GM23248 (cell line): Measurements from ENCODE around the gene FAM240A. TPM values are rescaled to one million over a fixed set of nuclear protein-coding genes. Genes with fewer than 3 reads are reported as not detected.

Experiments
- DNase-seq: peaks from one replicate; pipeline ENCODE4 v3.0.0-alpha.2; 2015
- H2AFZ ChIP-seq: fragments of 200-600 bp; sonication (generic); 2 replicates; pipeline ENCODE4 v1.6.1; 2016; ENCODE audit warnings: antibody characterized with exemption
- H3F3A ChIP-seq: fragments of 200-600 bp; sonication (generic); 2 replicates; pipeline ENCODE4 v1.6.1; 2016; ENCODE audit warnings: mild to moderate bottlenecking, antibody characterized with exemption, mixed run types; ENCODE audit not compliant: insufficient read depth
- H3K27ac ChIP-seq: fragments of 200-600 bp; sonication (generic); 2 replicates; pipeline ENCODE4 v1.5.1; 2016; ENCODE audit warnings: mild to moderate bottlenecking
- H3K27me3 ChIP-seq: fragments of 200-600 bp; sonication (generic); replicated peaks from 2 replicates; pipeline ENCODE4 v1.6.1; 2016; ENCODE audit warnings: mild to moderate bottlenecking; ENCODE audit not compliant: insufficient read depth
- H3K36me3 ChIP-seq: fragments of 200-600 bp; sonication (generic); 2 replicates; pipeline ENCODE4 v1.6.1; 2016; ENCODE audit warnings: low read depth, mild to moderate bottlenecking
- H3K4me1 ChIP-seq: fragments of 200-600 bp; sonication (generic); 2 replicates; pipeline ENCODE4 v1.6.1; 2016; ENCODE audit warnings: mild to moderate bottlenecking; ENCODE audit not compliant: insufficient read depth
- H3K4me2 ChIP-seq: fragments of 200-600 bp; sonication (generic); one replicate; pipeline ENCODE4 v1.6.1; 2016; ENCODE audit warnings: mild to moderate bottlenecking; ENCODE audit not compliant: unreplicated experiment
- H3K4me3 ChIP-seq: fragments of 200-600 bp; sonication (generic); 2 replicates; pipeline ENCODE4 v1.5.1; 2016; ENCODE audit warnings: mild to moderate bottlenecking
- H3K79me2 ChIP-seq: fragments of 200-600 bp; sonication (generic); 2 replicates; pipeline ENCODE4 v1.6.1; 2016; ENCODE audit warnings: mild to moderate bottlenecking; ENCODE audit not compliant: insufficient read depth
- H3K9ac ChIP-seq: fragments of 200-600 bp; sonication (generic); 2 replicates; pipeline ENCODE4 v1.6.1; 2016; ENCODE audit warnings: mild to moderate bottlenecking
- H3K9me2 ChIP-seq: fragments of 200-600 bp; sonication (generic); 2 replicates; pipeline ENCODE4 v1.6.1; 2016; ENCODE audit warnings: mixed run types, mild to moderate bottlenecking, moderate library complexity; ENCODE audit not compliant: insufficient read depth
- H3K9me3 ChIP-seq: fragments of 200-600 bp; sonication (generic); one replicate; pipeline ENCODE4 v1.6.1; 2017; ENCODE audit warnings: low read depth
- H4K20me1 ChIP-seq: fragments of 200-600 bp; sonication (generic); 2 replicates; pipeline ENCODE4 v1.6.0; 2016; ENCODE audit not compliant: insufficient read depth
- EZH2 ChIP-seq: fragments of 200-600 bp; sonication (generic); IDR thresholded peaks from 2 replicates; pipeline ENCODE4 v1.6.1; 2018; ENCODE audit warnings: antibody characterized with exemption, mild to moderate bottlenecking; ENCODE audit not compliant: insufficient read depth, poor library complexity, severe bottlenecking
- EZH2phosphoT487 ChIP-seq: fragments of 200-600 bp; sonication (generic); IDR thresholded peaks from 2 replicates; pipeline ENCODE4 v1.6.1; 2018; ENCODE audit warnings: antibody characterized with exemption, moderate library complexity, mild to moderate bottlenecking, low read depth; ENCODE audit not compliant: insufficient read depth
- WGBS, 2 experiments: methylation state at CpG; one replicate each; pipeline ENCODE4 v1.1.6; 2015 to 2017; ENCODE audit warnings: low lambda C conversion rate in 2 of 2, low coverage in 1 of 2; ENCODE audit errors: missing lambda C conversion rate in 2 of 2; 5-methylcytosine and 5-hydroxymethylcytosine counted together
- in situ Hi-C: fragments of 300-500 bp; cut with MboI; formaldehyde crosslinking; loops from 2 replicates; pipeline ENCODE4 v1.15.0; 2020
- polyA plus RNA-seq: library from polyadenylated mRNA; unstranded; fragments of >200 nt; fragmentation: Nextera tagmentation; extraction: Ambion mirVana; gene quantifications from 2 replicates; pipeline ENCODE4 v1.2.1, GENCODE V29; 2016
- total RNA-seq: library from RNA; depleted of rRNA; stranded (reverse); fragments of >200 nt; shearing (Covaris generic); gene quantifications from 2 replicates; pipeline ENCODE4 v1.2.3, GENCODE V29; 2014

The FAM240A gene
- total and polyA plus RNA-seq, 2 experiments from 2014 or later = not detected

GRCh38 chr3:46663591-46664135, 51.3 kb downstream of the FAM240A start:
- Histone ChIP-seq H3K36me3 (no peaks in the 10 kb centered on the region), H3K4me3 (no peak overlapping the region), H3K4me2 (peak overlapping the region; percentile 27), H3K27me3 (no peaks in the 10 kb centered on the region), H3K27ac (no peak overlapping the region), H4K20me1 (no peaks in the 10 kb centered on the region), H3K9me2 (no peaks in the 10 kb centered on the region), H3K9me3 (no peaks in the 10 kb centered on the region), H3F3A (no peaks in the 10 kb centered on the region), H3K79me2 (no peaks in the 10 kb centered on the region), H3K9ac (no peak overlapping the region), H2AFZ (no peak overlapping the region), H3K4me1 (peaks cover 4% of the 10 kb centered on the region; the same call in 1 of the 2 replicates)
- in situ Hi-C loops = no loop called here
- WGBS, 2 experiments = 68 to 77% methylated on average over 8 of the region's 8 CpGs
- peak; percentile 19 for DNase-seq
- TF ChIP-seq EZH2phosphoT487 = no peak
- no peak for TF ChIP-seq EZH2

GRCh38 chr3:46664188-46664970, 52.1 kb downstream of the FAM240A start:
- DNase-seq = no peak
- in situ Hi-C loops = no loop called here
- Histone ChIP-seq H3K9ac (no peak overlapping the region), H3K79me2 (no peaks in the 10 kb centered on the region), H3K9me2 (no peaks in the 10 kb centered on the region), H3K4me3 (no peak overlapping the region), H3K36me3 (no peaks in the 10 kb centered on the region), H3F3A (no peaks in the 10 kb centered on the region), H2AFZ (no peak overlapping the region), H4K20me1 (no peaks in the 10 kb centered on the region), H3K4me2 (no peak overlapping the region), H3K9me3 (no peaks in the 10 kb centered on the region), H3K27me3 (no peaks in the 10 kb centered on the region), H3K27ac (no peak overlapping the region), H3K4me1 (peaks cover 4% of the 10 kb centered on the region; the same call in 1 of the 2 replicates)
- TF ChIP-seq EZH2phosphoT487 = no peak
- WGBS, 2 experiments = 85 to 88% methylated on average over 5 to 6 of the region's 6 CpGs

- 69 to 74% methylated on average over 22 to 23 of the region's 23 CpGs for WGBS, 2 experiments
- Histone ChIP-seq H3K79me2 (no peaks in the 10 kb centered on the region), H3K4me3 (no peak overlapping the region), H3K27ac (no peak overlapping the region), H3K9me2 (no peaks in the 10 kb centered on the region), H3K36me3 (no peaks in the 10 kb centered on the region), H3K4me2 (no peak overlapping the region), H3K9ac (no peak overlapping the region), H3F3A (no peaks in the 10 kb centered on the region), H3K9me3 (no peaks in the 10 kb centered on the region), H3K4me1 (peaks cover 4% of the 10 kb centered on the region; the same call in 1 of the 2 replicates), H3K27me3 (no peaks in the 10 kb centered on the region), H4K20me1 (no peaks in the 10 kb centered on the region), H2AFZ (no peak overlapping the region)
- TF ChIP-seq EZH2 (no peak), EZH2phosphoT487 (no peak)
- DNase-seq = no peak
- in situ Hi-C loops = no loop called here
Measured at GRCh38 chr3:46664971-46665762, 52.8 kb downstream of the FAM240A start.

GRCh38 chr3:46665763-46666452, 53.6 kb downstream of the FAM240A start:
- TF ChIP-seq EZH2phosphoT487 = no peak
- no peak for TF ChIP-seq EZH2
- H3K4me2 ChIP-seq = no peak overlapping the region
- H3F3A ChIP-seq = no peaks in the 10 kb centered on the region
- no peak overlapping the region for H2AFZ ChIP-seq
- no peaks in the 10 kb centered on the region for H3K9me3 ChIP-seq
- in situ Hi-C loops = no loop called here
- H3K36me3 ChIP-seq = no peaks in the 10 kb centered on the region
- no peak overlapping the region for H3K4me3 ChIP-seq
- no peak overlapping the region for H3K27ac ChIP-seq
- peaks cover 4% of the 10 kb centered on the region; the same call in 1 of the 2 replicates for H3K4me1 ChIP-seq
- H3K79me2 ChIP-seq = no peaks in the 10 kb centered on the region
- no peak overlapping the region for H3K9ac ChIP-seq
- no peaks in the 10 kb centered on the region for H4K20me1 ChIP-seq
- no peak for DNase-seq
- H3K9me2 ChIP-seq = no peaks in the 10 kb centered on the region
- H3K27me3 ChIP-seq = no peaks in the 10 kb centered on the region
- 82% methylated on average over 9 of the region's 9 CpGs for WGBS, 2 experiments
